ENCODE data around the gene BPIFB2.

The BPIFB2 gene

DNA sequence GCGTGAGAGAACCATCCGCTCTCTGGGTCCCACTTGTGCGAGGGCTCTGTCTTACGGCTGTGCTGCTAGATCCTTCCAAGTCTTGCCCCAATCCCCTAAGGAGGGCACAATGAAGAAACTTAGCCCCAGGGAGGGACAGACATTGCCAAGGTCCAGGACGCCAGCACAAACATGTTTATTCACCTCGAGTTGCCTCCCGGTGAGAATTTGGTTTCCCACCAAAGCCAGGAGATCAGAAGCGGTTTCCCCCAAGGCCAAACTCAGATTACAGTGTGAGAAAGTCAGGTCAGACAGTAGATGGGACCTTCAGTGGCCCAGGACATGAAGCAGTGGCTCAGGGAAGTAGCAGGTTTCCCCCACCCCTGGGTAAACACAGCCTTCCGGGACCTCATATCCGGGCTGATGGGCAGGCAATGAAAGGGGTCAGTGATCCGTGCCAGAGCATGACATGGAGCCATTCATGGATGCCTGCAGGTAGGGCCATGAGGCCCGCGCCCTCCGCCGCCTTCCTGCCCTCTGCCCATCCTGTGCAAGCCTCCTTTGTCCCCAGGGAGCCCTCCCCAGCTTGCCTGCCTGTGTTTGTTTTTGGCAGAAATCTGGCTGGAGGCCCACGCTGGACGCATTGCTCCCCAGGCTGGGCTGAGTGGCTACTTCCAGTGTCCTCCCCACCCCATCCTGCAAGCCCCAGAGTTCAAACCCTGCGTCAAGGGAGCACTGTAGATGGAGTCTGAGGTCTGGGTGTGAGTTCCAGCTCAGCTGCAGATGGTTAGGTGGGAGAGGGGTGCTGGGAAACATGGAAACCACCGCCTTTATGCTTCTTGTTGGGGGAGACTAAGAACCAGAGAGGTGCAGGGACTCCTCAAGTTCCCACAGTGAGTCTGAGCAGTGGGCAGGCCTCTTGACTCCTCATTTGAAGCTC, 2.0 kb downstream of the BPIFB2 start:
- peak; percentile 80 for DNase-seq

DNA sequence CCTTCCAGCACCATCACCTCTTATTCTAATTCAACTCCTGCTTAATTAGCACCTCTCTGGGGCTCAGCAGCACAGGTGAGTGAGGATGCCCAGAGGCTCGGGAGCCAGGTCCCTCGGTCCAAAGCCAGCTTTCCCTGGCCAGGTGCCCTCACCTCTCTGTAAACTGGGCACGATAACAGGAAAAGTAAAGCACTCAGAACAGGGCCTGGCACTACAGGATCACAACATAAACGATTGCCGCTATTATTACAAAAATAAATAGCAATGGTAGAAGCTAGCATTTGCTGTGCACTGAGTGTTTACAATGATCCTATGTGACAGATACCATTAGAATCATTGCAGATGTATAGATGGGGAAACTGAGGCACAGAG, 2.6 kb downstream of the BPIFB2 start:
- DNase-seq, result no peak

DNA sequence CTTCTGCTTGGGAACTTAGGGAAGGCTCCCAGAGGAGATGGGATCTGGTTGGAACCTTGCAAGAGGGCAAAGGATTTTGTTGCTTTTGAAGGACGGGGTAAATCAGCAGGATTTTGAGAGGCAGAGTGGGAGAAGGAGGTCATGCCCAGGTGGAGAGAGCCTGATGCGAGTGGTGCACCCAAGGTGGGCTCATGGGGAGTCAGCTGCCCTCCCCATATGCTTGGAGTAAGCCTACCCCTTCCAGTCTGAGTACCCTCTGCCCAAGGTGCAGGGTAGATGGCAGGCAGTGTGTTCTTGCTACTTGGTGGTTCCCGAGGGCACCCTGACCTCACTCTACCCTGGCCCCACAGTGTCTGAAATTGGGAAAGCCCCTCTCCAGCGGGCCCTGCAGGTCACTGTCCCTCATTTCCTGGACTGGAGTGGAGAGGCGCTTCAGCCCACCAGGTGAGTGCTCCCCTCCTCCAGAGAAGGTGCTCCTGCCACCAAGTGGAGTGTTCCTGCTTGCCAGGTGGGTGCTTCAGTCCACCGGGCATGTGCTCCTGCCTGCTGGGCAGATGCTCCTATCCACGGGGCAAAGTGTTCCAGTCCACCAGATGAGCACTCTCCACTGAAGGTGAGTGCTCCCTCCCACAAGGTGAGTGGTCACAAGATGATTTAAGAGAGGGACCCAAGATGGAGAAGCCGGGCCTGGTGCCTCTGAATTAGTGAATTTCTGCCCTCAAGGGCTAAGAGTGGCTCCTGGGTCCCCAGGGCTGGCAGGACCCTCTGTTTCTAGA, 3.4 kb downstream of the BPIFB2 start:
- DNase-seq, result no peak

DNA sequence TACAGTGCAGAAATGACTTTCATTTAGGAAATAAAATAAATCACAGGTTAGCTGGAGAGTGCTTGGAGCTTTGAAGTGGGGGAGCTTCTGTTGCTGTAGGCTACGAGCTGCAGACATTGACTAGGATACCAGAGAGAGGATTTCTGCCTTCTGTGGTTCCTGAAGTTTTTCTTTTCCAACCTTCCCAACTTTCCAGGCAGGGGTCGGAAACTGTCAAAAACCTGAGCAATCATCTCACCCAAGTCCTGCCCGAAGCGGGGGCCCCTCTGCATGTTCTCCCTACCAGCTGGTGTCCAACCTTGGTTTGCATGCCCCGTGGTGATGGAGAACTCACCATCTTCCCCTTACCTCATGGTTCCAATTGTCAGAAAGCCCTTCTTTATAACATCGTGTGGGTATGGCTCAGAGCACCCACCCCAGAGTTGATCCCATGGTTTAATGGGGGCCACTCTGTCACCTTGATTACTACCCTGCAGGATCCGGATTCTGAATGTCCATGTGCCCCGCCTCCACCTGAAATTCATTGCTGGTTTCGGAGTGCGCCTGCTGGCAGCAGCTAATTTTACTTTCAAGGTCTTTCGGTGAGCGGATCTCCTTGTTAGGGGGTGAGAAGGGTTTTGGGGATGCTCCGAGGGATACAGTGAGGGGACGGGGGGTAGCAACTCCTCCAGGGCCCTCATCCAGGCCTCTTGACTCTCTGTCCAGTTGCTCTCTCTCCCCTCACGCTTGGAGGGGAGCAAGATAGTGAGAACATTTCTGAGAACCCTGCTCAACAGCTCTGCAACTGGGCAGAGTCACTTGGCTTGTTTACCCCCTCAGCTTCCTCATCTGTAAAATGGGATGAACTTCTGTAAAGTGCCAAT, 5.1 kb downstream of the BPIFB2 start:
- DNase-seq, result no peak

DNA sequence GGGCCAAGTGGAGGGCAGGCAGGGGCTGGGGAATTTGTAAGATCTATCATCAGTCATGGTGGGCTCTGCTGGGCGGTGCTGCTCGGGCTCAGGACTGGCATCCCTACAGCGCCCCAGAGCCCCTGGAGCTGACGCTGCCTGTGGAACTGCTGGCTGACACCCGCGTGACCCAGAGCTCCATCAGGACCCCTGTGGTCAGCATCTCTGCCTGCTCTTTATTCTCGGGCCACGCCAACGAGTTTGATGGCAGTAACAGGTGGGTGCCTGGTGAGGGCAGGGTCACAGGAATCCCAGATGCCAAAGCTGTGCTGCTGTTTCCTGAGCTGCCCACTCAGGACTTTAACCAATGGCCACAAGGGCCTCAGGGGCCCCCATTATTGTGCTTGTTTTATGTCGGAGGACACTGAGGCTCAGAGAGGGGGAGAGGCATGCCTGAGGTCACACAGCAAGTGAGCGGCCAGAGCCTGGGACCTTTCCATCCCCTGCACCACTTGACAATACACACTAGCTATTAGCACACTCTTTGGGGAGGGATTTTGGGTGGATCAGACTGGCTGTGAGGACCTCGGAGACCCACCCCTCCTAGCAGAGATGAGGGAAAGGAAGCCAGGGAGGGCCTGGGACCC, 6.3 kb downstream of the BPIFB2 start:
- DNase-seq, result no peak

DNA sequence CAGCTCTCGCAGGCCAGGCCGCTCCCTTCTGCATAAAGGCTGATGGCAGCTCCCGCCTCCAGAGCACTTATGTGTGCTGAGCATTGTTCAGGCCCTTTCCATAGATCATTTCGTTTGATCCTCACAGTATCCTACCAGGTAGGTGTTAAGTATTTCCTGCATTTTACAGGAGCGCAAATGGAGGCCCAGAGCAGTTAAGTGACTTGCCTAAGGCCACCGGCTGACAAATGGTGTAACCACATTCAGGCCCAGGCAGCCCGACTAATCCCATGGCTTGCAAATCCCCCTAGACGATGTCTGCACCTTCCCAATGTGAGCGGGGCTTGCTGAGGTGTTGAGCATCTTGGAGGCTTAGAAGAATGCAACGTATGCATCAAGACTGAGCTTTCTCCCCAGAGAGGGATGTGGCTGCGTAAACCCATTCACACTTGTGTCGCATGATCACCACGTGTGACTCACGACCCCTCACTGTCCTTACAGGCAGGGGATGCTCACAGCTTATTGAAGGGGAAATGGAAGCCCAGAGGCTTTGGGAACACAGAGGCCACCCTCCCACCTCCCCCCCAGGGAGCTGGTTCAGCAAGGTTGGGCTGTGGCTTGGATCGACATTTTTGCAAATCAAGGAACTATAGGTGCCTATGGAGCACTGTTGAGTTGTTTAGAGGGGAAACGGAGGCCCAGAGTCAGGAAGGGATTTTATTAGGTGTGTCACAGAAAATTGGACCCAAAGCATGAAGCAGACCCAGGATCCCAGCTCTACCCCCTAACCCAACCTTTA, 7.0 kb downstream of the BPIFB2 start:
- DNase-seq, result no peak

DNA sequence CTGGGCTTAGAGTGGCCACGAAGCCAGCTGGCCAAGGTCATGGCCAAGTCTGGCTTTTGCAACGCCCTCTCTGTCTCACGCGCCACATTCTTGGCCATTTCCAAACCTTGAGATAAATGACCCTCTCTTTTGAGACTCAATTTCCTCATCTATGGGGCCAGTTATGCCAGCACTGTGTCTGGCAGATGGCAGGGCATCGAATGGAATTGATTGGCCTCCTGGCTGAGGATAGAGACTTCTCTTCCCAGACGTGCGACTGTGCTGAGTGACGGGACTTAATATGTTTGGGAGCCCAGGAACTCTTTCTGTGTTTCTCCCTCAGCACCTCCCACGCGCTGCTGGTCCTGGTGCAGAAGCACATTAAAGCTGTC, 7.6 kb downstream of the BPIFB2 start:
- DNase-seq, result no peak

DNA sequence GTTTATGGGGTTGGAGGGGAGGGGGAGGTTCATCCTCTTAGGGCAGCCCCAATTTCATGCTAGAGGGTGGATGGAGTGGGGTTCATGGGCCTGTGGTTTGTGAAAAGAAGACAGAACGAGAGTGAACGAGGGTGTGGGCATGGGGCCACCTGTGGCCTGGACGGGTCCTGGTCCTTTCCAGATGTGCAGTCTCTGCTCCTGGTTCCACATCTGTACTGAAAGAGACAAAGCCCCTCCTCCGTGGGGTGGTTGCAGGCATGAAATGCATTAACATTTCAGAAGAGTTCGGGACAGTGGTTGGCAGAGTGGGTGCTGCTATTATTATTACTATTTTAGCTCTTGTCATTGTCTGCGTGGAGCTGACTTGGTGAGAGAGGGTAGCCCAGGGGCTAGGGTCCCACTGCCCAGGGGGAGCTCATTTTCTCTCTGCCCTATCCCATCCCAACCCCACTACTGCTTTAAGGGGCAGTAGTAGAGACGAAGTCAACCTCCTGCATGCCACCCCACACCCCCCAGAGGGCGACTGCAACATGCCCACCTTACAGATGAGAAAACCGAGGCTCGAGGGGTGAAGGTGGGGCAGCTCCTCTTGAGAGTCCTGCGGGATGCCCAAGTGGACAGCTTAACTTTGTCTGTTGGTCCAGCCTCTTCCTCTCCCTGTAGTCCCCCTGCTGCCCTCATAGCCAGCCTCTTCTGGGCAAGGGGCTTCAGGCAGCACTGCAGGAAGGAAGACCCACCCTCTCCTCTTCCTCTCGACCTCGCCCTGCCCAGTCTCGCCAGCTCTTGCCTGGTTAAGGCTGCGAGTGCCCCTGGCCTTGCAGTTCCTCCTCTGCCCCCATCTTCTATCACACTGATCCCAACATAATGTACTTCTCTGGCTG, 8.4 kb downstream of the BPIFB2 start:
- no peak for DNase-seq

DNA sequence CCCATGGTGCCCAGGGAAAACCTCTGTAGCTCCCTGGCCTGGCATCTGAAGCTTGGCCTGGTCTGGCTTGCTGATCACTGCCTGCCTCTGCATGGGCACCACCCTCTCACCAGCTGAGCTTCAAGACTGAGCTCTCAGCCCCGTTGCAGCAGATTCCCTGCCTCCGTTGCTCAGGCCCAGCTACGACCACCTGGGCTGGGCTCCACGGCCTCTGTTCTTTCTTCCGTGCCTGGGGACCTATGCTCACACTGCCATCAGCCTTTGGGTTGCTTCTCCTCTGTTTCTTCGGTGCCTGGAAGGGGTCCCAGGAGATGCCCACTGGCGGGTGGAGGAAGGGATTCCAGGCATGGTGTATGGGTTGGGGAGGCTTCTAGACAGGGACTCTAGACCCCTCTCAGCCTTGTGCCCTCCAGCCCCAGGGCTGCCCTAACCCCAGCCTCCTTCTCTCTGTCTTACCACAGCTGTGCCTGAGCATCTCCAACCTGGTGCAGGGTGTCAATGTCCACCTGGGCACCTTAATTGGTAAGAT, 9.1 kb downstream of the BPIFB2 start:
- no peak for DNase-seq

DNA sequence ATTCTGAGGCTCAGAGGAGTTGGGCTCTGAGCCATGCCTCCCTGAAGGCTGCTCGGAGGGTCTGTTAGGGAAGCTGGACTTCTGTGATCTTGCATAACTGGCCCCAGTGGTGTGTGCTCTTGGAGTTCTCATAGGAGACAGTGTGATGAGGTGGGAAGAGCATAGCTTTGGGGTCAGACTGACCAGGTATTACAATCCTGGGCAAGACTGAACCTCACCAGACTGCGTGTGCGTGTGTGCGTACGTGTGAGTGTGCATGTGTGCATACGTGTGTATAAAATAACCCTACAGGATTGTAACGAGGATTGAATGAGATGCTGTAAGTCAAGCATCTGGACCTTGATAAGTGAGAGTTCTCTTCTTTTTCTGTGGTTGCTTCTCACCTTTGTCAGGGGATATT, 10.0 kb downstream of the BPIFB2 start:
- no peak for DNase-seq

DNA sequence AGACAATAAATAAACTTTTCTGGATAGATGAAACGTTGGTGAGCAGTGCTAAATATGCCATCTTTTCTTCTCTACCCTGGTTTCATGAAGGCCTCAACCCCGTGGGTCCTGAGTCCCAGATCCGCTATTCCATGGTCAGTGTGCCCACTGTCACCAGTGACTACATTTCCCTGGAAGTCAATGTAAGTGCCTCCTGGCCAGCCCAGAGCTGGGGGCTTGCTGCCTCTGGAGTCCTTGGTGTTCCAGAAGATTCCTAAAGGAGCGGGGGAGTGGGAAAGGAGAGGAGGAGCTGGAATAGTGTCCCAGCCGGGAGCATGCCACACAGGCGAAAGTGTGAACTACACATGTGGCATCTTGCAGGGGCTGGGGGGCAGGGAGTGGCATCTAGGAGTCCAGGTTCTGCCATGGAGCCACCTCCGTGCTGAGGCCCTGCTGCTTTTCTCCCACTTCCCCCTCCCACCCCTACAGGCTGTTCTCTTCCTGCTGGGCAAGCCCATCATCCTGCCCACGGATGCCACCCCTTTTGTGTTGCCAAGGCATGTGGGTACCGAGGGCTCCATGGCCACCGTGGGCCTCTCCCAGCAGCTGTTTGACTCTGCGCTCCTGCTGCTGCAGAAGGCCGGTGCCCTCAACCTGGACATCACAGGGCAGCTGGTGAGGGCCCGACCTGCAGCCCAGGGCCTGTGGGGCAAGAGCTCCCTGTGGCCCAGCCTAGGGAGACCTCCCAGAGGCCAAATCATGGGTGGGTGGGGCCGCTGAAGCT, 10.8 kb downstream of the BPIFB2 start:
- DNase-seq, result no peak

DNA sequence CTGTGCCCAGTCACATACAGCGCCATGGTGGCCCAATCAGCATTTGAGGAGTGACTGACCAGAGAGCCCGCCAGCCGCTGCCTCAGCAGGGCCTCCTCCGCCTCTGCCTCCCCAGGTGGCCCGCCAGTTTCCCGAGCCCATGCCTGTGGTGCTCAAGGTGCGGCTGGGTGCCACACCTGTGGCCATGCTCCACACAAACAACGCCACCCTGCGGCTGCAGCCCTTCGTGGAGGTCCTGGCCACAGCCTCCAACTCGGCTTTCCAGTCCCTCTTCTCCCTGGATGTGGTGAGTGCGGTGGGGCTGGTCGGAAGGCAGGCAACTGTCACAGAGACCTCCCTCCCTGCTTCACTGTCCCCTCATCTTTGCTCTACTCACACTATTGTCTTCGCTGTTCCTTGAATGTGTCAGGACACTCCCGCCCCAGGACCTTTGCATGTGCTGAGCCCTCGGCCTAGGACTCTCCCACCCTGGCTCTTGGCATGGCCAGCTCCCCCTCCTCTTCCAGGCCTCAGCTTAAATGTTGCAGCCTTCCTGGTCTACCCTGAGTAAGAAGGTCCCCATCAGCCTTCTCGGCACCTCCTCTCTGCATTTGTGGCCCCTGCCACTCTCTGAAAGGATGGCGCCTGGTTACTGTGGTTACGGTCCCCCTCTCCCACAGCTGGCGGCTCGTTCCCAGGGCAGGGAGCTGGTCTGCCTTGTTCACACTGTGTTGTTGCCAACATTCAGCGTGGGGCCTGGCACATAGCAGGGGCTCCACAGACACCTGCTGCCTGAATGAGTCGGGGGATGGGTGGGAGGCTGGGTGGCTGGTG, 12.2 kb downstream of the BPIFB2 start:
- no peak for DNase-seq

DNA sequence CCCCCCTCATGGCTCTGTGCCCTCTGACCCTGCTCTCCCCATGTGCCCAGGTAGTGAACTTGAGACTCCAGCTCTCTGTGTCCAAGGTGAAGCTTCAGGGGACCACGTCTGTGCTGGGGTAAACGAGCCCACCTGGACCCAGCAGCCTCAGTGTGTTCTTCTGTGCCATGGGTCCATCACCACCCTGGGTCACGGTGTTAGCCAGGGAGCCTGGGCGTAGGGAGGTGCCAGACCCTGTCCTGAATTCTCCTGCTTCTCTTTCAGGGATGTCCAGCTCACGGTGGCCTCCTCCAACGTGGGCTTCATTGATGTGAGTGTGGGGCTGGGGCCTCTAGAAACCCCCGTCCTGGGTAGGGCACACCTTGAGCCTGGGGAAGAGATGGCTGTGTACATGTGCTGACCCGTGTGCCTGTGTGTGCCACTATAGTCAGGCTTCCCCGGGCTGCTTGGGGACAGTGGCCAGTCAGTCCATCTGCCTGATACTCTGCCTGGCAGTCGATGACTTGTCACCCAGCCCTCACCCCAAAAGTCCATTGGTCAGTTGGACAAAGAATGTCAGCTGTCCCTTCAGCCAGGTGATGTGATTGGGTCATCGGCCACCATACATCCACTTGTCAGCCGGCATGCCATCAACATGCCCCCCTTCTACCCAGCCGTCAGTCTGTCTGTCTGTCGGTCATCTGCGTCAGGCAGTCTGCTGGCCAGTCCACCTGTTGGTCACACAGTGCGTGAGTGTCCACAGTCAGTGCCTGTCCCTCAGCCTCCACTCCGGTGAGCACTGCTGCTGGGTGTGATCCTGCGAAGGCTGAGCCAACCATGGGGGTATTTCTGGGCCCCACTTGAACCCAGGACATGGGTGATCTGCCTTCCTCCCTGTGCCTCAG, 13.0 kb downstream of the BPIFB2 start:
- no peak for DNase-seq

DNA sequence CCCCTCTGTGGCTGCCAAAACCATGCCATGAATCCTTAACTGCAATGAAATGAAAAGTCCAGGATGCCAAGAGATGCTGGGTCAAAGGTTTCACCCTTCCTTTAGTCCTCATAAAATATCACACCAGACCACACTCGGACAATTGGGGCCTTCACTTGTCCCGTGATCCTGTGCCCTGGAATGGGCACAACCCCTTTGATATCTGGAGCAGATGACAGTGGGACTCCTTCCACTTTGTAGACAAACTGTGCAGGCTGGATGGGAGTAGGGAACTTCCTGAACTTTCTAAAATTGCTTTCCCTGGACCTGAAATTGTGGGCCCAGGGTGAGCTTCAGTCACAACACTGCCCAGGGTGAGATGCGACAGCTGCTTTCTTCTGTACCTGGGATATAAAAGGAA, 14.4 kb downstream of the BPIFB2 start:
- no peak for DNase-seq

DNA sequence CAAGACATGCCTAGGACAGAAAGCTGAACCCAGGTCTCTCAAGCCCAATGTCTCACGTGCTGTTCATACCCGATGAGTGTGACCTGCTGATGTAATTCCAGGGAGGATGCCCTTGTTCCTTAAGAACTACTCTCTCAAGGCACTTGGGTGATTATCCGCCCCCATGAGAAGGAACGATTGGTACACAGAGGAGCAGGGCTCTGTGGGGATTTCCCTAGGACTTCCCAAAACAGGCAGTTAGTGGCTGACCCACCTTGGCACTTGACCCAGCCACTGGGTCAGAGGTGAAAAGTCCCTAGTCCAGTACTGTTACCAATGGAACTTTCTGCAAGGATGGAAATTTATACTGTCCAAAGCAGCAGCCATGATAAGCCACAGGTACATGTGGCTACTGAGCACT, 14.8 kb downstream of the BPIFB2 start:
- DNase-seq, result no peak

DNA sequence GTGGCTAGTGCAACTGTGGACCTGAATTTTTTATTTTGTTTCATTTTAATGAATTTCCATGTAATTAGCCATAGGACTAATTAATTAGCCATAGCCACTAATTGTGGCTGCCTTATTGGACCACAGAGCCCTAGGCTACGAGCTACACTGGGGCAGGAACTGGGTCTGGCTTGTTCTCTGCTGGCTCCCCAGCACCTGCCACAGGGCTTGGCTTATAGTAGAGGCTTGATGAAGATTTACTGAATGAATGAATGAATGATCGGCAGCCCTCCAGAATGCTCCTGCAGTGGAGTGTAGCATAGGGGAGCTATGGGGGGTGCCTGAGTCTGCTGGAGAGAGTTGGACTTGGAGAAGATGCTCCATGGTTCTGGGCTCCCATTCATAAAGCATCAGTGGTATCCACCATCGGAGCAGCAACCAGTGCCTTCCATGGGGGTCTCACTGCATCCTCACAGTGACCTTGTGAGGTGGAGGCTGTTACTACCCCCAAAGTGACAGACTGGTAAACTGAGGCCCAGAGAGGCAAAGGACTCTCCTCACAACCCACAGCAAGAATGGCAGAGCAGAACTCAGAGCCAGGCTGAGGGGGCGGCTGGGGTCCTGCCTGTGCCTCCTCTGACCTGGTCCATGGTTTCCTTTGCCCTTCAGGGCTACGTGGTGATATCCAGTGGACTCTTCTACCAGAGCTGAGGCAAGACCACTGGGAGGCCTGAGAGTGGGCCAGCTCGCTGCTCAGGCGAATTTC, 15.4 kb downstream of the BPIFB2 start:
- no peak for DNase-seq
